ENCODE measurements around the gene NPEPL1. TPM values are rescaled to one million over a fixed set of nuclear protein-coding genes. Genes with fewer than 3 reads are reported as not detected.
A peak's percentile ranks its signal among the peaks of the same experiment; 100 is the strongest.

The NPEPL1 gene
- total and polyA plus RNA-seq, 2 of the 8 experiments (the other 6 are each of a cell fraction or from before 2014, with no cell fraction given), result 12.4 to 26.8 TPM

DNA sequence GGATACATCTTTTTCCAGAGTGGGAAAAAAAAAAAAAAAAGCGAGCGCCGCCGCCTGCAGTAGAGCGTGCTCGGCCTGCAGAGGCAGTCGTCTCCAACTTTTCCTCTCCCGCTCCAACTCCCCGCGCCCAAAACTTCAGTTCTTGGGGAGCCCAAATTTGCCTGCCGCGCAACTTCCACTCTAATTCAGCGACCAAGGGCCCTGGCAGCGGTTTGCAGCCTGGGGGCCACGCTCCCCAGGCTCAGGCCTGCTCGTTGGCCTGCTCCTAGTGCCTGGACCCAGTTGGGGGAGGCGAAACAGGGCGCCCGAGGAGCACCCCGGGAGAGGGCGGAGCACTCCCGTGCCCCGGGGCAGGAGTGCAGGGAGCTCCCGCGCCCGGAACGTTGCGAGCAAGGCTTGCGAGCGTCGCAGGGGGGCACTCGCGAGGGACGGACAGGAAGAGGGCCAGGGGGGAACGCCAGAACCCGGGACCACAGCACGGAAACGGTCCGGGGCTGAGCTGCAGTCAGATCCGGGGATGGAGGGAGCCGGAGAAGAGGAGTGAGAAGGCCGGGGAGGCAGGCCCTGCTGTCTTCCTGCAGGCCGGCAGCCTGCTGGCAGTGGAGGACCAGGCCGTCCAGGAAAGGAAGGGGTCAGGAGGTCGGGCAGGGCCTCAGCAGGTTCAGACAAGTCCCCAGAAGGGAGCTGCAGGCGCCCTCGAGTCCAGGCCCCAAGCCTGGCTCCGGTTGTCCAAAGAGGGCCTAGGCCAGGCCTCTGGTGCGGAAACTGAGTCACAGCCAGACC is 41.6 kb upstream of the NPEPL1 start, which contains the start of gene STX16 (continued):
- TF ChIP-seq, protein P1, sequence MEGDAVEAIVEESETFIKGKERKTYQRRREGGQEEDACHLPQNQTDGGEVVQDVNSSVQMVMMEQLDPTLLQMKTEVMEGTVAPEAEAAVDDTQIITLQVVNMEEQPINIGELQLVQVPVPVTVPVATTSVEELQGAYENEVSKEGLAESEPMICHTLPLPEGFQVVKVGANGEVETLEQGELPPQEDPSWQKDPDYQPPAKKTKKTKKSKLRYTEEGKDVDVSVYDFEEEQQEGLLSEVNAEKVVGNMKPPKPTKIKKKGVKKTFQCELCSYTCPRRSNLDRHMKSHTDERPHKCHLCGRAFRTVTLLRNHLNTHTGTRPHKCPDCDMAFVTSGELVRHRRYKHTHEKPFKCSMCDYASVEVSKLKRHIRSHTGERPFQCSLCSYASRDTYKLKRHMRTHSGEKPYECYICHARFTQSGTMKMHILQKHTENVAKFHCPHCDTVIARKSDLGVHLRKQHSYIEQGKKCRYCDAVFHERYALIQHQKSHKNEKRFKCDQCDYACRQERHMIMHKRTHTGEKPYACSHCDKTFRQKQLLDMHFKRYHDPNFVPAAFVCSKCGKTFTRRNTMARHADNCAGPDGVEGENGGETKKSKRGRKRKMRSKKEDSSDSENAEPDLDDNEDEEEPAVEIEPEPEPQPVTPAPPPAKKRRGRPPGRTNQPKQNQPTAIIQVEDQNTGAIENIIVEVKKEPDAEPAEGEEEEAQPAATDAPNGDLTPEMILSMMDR (IDR thresholded peaks at IDR 0.05; ENCODE audit: control extremely low read depth in 1 of 3, insufficient read depth in 1 of 3, low read depth in 1 of 3, low read length in 3 of 3), result peak; percentile 51 to 60 (median 53)
- TF ChIP-seq JUN (IDR thresholded peaks at IDR 0.05; ENCODE audit: low read depth, low read length), result no peak
- TF ChIP-seq EZH2 (IDR thresholded peaks at IDR 0.05; ENCODE audit: low read depth, low read length, severe bottlenecking), result no peak
- TF ChIP-seq CBX5 (IDR thresholded peaks at IDR 0.05; ENCODE audit: low read depth, low read length), result no peak
- no peak for TF ChIP-seq RXRA (IDR thresholded peaks at IDR 0.05; ENCODE audit: insufficient read depth, low read depth, low read length)
- TF ChIP-seq ASH2L (IDR thresholded peaks at IDR 0.05; ENCODE audit: low read length), result peak; percentile 96
- TF ChIP-seq GABPA (IDR thresholded peaks at IDR 0.05; ENCODE audit: borderline replicate concordance, insufficient read depth, low read length), result peak; percentile 100
- no peak; the same call in 1 of the 2 replicates for TF ChIP-seq SP4 (IDR thresholded peaks at IDR 0.05; ENCODE audit: low read length)
- peak; percentile 91 for TF ChIP-seq TAF7 (optimal IDR thresholded peaks at IDR 0.05; ENCODE audit: borderline replicate concordance, low read depth, low read length)
- peak; percentile 74; the same call in 1 of the 2 replicates for TF ChIP-seq RBBP5 (IDR thresholded peaks at IDR 0.05; ENCODE audit: borderline replicate concordance, low read depth, low read length)

Measured in H1 (cell line).